ENCODE results near the gene TROAP. TPM values are rescaled to one million over a fixed set of nuclear protein-coding genes. Genes with fewer than 3 reads are reported as not detected.

The TROAP gene
- total and polyA plus RNA-seq, 9 of the 15 experiments (the other 6 are each of a cell fraction or from before 2014, with no cell fraction given): 46.4 to 171 (median 59.8) TPM

DNA sequence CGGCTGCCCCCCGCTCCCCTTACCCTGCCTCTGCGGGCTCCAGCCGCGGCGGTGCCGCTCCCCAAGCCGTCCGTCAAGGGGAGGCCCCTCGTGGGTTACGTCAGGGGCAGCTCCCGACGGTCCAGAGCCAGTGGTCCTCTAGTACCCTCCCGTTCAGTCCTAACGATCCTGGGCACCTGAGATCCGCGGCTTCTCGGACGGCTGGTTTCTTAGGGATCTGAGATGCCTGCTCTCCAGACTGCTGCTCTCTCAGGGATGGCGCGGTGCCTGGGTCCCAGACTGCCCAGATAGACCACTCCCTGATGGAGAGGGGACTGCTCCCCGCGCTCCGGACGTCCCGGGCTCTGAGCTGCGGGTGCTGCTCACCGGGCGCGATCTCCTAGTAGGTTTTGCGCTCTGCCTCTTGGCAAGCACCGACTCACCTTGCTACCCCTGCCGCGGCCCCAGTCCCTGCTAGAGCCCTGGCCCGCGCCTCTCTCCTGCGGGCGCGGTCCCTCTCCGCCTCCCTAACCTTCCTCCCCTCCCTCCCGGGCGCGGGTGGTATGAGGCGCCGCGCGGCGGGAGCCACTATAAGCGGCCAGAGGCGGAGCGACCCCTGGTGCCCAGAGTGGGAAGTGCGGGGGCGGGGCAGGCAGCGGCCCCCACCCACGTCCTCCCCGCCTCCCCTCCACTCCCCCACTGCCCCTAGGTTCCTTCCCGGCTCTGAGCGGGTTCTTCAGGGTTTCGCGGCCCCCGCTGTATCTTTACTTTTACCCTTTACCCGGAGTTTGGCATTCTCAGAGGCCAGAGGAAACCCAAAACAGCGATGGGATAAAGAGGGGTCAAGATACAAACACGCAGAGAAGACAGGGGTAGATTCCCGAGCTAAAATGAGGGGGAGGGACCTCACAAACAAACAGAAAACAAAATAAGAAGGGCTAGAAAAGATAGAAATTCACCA lies 13.9 kb downstream of the TROAP start, which contains the start of gene C1QL4 (continued):
- TF ChIP-seq TEAD1 (CRISPR knock-in tag; IDR thresholded peaks at IDR 0.05) (peak in 1 of 2 experiments; percentile 41; a peak in 1 of 4 replicates), PHF8 (IDR thresholded peaks at IDR 0.05; ENCODE audit: borderline replicate concordance, low read length) (peak; percentile 60; the same call in 1 of the 2 replicates), NR4A1 (CRISPR knock-in tag; IDR thresholded peaks at IDR 0.05) (no peak), NR4A1 (tag; IDR thresholded peaks at IDR 0.05) (no peak), MYC (IDR thresholded peaks at IDR 0.05; ENCODE audit: low read depth, low read length) (peak; percentile 58), MYC (CRISPR knock-in tag; IDR thresholded peaks at IDR 0.05; ENCODE audit: borderline replicate concordance, low read depth) (no peak), MAFK (IDR thresholded peaks at IDR 0.05; ENCODE audit: low read length) (no peak), GABPB1 (CRISPR knock-in tag; IDR thresholded peaks at IDR 0.05) (0 out of 2 replicates have a peak, but pooled peaks have one; percentile 5), ZNF77 (CRISPR knock-in tag; IDR thresholded peaks at IDR 0.05) (no peak), PTBP1 (IDR thresholded peaks at IDR 0.05; ENCODE audit: low read depth, low read length) (no peak), IRF1 (CRISPR knock-in tag; IDR thresholded peaks at IDR 0.05; ENCODE audit: borderline replicate concordance) (no peak), POLR2AphosphoS5 (IDR thresholded peaks at IDR 0.05; ENCODE audit: control insufficient read depth, insufficient read depth, low read depth, low read length) (no peak), PHF21A (IDR thresholded peaks at IDR 0.05; ENCODE audit: borderline replicate concordance, low read depth) (0 out of 2 replicates have a peak, but pooled peaks have one; percentile 11), SMC3 (conservative IDR thresholded peaks at IDR 0.05; ENCODE audit: insufficient read depth, low read depth, low read length) (peak; percentile 49), KAT8 (IDR thresholded peaks at IDR 0.05; ENCODE audit: low read depth) (no peak)
- TF ChIP-seq, protein P1, sequence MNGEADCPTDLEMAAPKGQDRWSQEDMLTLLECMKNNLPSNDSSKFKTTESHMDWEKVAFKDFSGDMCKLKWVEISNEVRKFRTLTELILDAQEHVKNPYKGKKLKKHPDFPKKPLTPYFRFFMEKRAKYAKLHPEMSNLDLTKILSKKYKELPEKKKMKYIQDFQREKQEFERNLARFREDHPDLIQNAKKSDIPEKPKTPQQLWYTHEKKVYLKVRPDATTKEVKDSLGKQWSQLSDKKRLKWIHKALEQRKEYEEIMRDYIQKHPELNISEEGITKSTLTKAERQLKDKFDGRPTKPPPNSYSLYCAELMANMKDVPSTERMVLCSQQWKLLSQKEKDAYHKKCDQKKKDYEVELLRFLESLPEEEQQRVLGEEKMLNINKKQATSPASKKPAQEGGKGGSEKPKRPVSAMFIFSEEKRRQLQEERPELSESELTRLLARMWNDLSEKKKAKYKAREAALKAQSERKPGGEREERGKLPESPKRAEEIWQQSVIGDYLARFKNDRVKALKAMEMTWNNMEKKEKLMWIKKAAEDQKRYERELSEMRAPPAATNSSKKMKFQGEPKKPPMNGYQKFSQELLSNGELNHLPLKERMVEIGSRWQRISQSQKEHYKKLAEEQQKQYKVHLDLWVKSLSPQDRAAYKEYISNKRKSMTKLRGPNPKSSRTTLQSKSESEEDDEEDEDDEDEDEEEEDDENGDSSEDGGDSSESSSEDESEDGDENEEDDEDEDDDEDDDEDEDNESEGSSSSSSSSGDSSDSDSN (IDR thresholded peaks at IDR 0.05; ENCODE audit: borderline replicate concordance in 1 of 2, low read depth in 2 of 2, low read length in 2 of 2): peak; percentile 80 to 89; a peak in 2 of 4 replicates
- TF ChIP-seq, protein P2, sequence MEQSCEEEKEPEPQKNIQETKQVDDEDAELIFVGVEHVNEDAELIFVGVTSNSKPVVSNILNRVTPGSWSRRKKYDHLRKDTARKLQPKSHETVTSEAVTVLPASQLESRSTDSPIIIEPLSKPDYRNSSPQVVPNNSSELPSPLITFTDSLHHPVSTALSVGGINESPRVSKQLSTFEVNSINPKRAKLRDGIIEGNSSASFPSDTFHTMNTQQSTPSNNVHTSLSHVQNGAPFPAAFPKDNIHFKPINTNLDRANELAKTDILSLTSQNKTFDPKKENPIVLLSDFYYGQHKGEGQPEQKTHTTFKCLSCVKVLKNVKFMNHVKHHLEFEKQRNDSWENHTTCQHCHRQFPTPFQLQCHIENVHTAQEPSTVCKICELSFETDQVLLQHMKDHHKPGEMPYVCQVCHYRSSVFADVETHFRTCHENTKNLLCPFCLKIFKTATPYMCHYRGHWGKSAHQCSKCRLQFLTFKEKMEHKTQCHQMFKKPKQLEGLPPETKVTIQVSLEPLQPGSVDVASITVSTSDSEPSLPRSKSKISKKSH (CRISPR knock-in tag; IDR thresholded peaks at IDR 0.05): no peak

Data from K562 (cell line).